GM21737 (cell line): ENCODE results near the gene LTBP2.

Experiments
- ATAC-seq: cut with Tn5 transposase; IDR thresholded peaks from one replicate; pipeline ENCODE4 v1.9.1; 2021; ENCODE audit warnings: mild to moderate bottlenecking, moderate library complexity; ENCODE audit not compliant: unreplicated experiment

Gene LTBP2

GRCh38 chr14:74493343-74494261 is 118.4 kb downstream of the LTBP2 start, which contains the start of gene ISCA2:
Gene ISCA2 (plus strand): TSS chr14:74493765. CDS start chr14:74493775, 10 bp downstream.
- ATAC-seq: peak; percentile 84

- ATAC-seq: peak; percentile 7
Measured at GRCh38 chr14:74492776-74493342, 119.2 kb downstream of the LTBP2 start, which contains the start of gene NPC2. Gene NPC2 (minus strand): TSS chr14:74493305. CDS start chr14:74493274, 31 bp downstream.

GRCh38 chr14:74491956-74492775 is 119.9 kb downstream of the LTBP2 start:
- ATAC-seq: no peak

- ATAC-seq: no peak
Measured at GRCh38 chr14:74490486-74490885, 121.6 kb downstream of the LTBP2 start.

DNA sequence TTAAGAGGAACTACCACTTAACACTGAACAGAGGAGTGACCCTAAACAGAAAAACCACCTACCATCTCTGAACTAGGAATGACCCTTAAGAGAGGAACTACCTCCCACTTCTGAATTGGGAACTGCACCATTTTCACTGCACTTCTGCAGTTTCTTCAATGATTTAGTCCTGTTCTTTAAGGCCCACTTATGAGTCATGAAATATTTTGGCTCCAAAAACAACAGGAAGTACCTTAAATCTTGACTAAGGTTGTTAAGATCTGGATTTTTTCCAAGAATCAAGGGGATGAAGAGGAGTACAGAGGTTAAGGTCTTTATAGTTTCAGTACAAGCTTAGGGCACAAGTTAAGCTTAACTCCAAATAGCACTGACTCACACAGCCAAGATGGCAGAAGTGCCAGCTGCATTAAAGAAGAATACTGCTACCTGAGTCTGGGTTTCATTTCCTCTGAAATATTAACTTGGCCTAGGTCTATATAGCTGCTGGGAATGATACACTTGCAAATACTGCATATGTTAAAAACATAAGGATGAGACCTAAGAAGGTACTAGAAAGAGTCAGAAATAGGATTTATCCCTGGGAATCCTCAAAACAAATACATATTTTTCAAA is 123.1 kb downstream of the LTBP2 start:
- no peak for ATAC-seq

GRCh38 chr14:74486164-74486563 is 125.9 kb downstream of the LTBP2 start:
- ATAC-seq: no peak

DNA sequence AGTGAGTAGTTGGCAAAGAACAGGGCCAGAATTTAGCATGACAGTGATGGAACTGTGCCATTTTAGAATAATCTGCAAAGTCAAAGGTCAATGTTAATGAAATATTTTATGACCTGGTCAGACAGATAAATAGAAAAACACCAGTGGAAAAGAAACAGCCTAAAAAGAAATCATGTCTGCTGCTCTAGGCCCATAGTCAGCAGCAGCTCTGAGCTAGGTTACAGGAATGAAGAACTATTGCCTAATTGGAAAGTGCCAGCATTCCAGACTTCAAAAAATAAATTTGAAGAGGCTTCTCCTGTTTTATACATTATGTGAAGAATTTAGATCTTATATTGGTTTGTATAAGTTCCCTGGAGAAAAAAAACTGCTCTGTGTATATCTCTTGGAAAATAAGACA is 128.7 kb downstream of the LTBP2 start:
- no peak for ATAC-seq

- no peak for ATAC-seq
Measured at GRCh38 chr14:74482571-74482970, 129.5 kb downstream of the LTBP2 start.

DNA sequence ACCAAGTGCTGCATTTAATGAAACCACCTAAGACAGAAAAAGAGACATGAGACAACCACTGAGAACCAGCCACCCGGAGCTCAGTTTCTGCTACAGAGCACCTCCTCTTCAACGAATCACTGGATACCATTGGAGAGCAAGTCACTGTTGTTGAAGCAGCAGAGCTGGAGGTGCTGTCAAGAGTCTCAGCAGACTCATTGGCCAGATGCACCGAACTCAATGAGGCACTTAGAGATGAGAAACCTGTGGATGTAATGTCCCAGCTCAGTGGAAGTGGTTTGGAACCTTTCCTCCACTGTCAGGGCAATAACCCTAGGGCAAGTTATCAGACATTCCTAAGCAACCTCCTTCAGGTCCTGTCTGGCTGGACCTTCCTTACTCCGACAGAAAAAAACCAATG is 132.0 kb downstream of the LTBP2 start:
- ATAC-seq: no peak

DNA sequence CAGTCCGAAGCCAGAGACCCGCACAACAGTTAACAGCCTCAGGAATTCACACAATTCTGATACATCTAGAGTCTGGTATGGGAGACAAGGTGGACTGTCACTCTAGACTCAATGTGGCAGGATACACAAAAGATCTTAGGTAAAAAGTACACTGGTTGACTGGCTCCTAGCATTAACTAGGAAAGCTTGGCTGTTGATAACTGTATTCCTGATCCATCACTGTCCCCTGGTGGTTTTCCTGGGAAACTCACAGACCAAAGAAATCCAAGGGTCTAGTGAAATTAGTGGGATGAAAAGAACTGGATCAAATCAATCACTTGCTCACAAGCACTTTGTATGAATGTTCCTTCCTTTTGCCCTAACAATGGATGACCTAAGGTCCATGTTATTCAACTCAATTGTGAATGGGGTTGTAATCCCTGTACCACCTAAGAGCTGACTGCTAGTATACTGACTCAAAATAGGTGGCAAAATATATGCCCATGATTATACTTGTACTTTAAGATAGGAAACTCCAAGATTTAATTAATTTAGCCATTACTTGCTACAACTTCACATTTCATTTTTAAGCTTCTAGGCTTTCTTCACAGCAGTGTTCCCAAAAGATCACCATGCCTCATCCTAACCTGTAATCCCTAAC is 132.9 kb downstream of the LTBP2 start:
- no peak for ATAC-seq

DNA sequence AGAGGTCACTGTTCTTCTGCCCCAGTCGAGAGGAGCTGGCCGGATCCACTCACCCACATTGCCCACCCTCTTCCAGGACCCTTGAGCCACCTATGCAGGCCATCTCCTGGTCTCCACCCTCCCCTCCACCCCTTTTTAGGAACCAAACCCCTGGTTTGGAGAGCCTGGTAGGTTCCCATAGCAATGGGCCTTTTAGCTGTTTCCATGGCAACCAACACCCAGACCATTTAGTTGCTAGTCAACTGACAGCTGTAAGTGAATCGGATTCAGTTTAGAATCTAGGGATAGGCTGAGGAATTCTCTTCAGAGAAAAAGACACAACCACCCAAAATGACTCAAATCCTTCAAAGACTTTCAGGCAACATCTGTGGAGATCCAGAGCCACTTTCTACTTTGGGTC is 135.4 kb downstream of the LTBP2 start:
- no peak for ATAC-seq

DNA sequence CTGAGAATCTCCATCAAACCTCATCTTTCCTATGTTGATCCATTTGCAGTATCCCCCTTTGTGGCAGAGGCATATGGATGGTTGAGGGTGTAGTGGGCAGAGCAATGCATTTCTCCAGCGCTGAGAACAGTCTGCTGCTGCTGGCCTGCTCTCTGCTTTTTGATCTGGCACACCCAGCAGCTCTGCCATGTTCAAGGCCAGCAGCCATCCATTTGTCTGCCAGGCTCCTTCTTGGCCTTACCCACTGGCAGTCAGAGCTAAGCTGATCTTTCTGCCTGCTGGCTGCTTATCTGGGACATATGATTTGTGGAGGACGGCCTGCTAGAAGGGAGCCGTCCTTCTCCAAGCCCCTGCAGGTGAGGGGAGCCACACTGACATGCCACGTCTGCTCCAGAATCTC is 135.9 kb downstream of the LTBP2 start:
- no peak for ATAC-seq

GRCh38 chr14:74475678-74476077 is 136.4 kb downstream of the LTBP2 start:
- no peak for ATAC-seq

DNA sequence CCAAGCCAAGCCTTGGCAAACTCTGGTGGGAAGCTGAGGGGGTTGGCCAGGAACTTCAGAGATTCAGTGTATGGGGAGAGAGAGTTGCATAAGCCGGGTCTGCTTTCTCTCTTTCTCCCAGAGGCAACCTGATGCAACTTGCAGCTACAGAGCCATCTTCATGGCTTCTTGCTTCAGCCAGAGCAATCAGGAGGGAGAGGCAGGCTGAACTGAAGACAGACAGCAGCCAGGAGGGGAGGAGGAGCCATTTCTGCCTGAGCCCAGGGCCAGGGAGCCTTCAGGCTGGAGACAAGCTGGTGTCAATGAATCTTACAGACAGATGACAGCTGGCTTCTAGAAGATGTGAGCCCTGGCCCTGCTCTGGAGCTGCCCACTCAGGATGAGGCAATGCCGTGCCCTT is 137.7 kb downstream of the LTBP2 start:
- no peak for ATAC-seq

DNA sequence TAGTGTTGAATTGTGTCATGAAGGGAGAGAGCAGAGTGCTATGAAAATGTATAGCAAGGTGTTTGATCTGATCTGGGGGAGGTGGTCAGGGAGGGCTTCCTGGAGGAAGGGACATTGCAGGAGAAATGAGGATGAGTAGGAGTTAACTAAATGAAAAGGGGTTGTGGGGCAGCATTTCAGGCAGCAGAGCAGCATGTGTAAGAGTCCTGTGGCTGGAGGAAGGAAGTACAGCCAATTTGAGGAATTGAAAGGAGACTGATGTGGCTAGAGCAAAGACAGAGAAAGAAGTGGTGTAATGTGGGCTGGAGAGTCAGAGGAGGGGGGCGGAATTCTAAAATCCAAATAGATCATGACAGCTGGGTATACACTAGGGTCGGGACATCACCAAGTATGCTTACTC is 139.4 kb downstream of the LTBP2 start:
- ATAC-seq: no peak

DNA sequence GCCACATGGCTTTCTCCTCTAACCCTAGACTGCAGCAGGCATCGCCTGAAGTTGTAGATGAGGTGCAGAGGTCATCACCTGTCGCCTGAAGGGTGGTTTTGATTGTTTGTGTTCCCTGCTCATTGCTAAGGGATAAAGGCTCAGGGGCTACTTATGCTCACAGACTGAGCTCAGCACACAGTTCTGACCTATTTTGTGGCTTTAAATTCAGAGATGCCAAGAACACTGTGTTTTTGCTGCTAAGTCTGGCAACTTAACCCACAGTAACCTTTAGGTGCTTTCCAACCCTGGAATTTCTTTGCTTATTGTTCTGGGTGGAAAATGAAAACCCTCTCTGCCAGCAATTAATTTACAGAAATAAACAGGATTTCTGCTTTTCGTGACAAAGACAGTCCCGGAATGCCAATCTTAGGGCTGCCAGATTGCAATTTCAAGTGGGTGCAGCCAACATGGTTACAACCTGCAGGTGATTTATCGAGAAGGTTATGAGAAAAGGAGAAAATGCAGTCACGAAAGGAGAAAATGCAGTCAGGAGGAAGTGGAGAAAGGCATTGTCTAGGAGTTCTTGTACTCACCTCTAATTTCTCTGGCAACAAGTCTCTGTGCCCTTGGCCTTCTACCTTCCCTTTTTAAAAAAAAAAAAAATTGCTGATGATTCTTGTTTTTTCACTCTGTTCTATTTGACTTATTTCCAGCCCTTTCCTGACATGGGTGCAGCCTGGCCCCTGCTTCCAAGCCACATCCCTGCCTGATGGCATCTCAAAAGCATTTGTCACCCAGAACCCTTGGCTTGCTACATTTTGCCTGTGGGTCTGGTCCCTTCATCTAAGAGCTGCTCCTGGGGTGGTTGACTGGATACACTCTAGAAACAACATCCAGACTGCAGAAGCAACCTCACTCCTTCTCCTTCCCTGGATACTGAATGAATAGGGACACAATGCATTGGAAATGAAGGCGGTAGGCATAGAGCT is 142.2 kb downstream of the LTBP2 start:
- ATAC-seq: no peak

GRCh38 chr14:74468513-74468912 is 143.5 kb downstream of the LTBP2 start:
- ATAC-seq: no peak

- ATAC-seq: no peak
Measured at GRCh38 chr14:74465335-74465734, 146.7 kb downstream of the LTBP2 start.

- no peak for ATAC-seq
Measured at GRCh38 chr14:74464785-74465184, 147.3 kb downstream of the LTBP2 start.
